NB4 (cell line): ENCODE measurements around the gene KCNQ1.

Experiments used
- MYC ChIP-seq: IDR thresholded peaks from 2 replicates; pipeline ENCODE4 v1.6.1; 2011; ENCODE audit warnings: low read depth, low read length
- POLR2A ChIP-seq: IDR thresholded peaks from 2 replicates; pipeline ENCODE4 v1.6.1; 2011; ENCODE audit warnings: mild to moderate bottlenecking; ENCODE audit not compliant: insufficient read length; ENCODE audit errors: extremely low read depth
- TF ChIP-seq, protein P1 (sequence below): IDR thresholded peaks from one replicate; pipeline ENCODE4 v1.5.1; 2012; ENCODE audit warnings: low read depth, low read length
- TF ChIP-seq, protein P2 (sequence below): IDR thresholded peaks from 2 replicates; pipeline ENCODE4 v1.6.1; 2011; ENCODE audit warnings: low read depth, low read length

DNA sequence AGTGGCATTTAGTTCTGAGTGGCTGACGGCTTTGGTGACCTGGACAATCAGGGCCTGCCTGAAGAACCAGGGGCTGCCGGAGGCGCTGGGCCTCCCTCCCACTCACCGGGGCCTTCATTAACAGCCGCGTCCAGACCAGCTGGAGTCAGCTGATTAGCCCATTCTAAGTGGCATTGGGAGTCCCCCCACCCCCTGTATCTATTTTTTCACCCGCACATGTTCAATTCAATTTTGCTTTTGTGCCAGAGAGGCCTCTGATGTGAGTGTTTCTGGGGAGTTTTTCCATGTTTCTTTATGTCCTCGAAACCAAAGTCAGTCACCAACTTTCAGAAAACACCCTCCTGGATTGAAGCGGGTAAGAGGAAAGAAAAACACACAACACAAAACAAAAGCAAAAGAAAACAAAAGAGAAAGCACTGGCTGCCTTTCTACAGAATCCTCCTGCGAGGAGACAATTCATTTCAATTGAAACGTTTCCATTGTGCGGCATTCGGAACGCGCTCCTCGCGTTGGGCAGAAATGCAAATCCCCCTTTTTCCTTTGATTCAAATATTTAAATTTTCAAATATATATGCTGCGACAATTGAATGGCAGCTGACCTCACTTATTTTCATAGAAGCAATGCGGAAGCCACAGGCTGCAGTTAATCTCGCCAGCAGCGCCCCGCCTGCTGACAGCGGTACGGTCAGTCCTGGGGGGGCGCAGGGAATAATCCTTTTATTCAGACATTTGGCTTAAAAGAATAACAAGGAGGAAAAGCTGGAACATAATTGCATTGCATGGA, 423.1 kb downstream of the KCNQ1 start:
- TF ChIP-seq, protein P1, sequence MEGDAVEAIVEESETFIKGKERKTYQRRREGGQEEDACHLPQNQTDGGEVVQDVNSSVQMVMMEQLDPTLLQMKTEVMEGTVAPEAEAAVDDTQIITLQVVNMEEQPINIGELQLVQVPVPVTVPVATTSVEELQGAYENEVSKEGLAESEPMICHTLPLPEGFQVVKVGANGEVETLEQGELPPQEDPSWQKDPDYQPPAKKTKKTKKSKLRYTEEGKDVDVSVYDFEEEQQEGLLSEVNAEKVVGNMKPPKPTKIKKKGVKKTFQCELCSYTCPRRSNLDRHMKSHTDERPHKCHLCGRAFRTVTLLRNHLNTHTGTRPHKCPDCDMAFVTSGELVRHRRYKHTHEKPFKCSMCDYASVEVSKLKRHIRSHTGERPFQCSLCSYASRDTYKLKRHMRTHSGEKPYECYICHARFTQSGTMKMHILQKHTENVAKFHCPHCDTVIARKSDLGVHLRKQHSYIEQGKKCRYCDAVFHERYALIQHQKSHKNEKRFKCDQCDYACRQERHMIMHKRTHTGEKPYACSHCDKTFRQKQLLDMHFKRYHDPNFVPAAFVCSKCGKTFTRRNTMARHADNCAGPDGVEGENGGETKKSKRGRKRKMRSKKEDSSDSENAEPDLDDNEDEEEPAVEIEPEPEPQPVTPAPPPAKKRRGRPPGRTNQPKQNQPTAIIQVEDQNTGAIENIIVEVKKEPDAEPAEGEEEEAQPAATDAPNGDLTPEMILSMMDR = no peak
- TF ChIP-seq POLR2A = no peak
- TF ChIP-seq, protein P2, sequence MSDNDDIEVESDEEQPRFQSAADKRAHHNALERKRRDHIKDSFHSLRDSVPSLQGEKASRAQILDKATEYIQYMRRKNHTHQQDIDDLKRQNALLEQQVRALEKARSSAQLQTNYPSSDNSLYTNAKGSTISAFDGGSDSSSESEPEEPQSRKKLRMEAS = no peak
- TF ChIP-seq MYC = no peak
